ENCODE measurements around the gene C14orf180. TPM values are rescaled to one million over a fixed set of nuclear protein-coding genes. Genes with fewer than 3 reads are reported as not detected.

C14orf180 gene
- total RNA-seq, 1 donor, result not detected

- H3K4me3 ChIP-seq (ENCODE audit: low read depth, low read length), result no peak overlapping the region
- TF ChIP-seq CTCF (IDR thresholded peaks at IDR 0.05; ENCODE audit: insufficient read depth, low read length), result no peak
- DNase-seq (ENCODE audit: low read depth), result no peak
Measured at GRCh38 chr14:104563191-104563741, 16.3 kb upstream of the C14orf180 start.

GRCh38 chr14:104563742-104564615 is 15.6 kb upstream of the C14orf180 start:
- TF ChIP-seq CTCF (IDR thresholded peaks at IDR 0.05; ENCODE audit: insufficient read depth, low read length), result peak; percentile 67
- peak; percentile 17 for DNase-seq (ENCODE audit: low read depth)
- H3K4me3 ChIP-seq (ENCODE audit: low read depth, low read length), result no peak overlapping the region

GRCh38 chr14:104564744-104565679 is 14.6 kb upstream of the C14orf180 start:
- no peak for DNase-seq (ENCODE audit: low read depth)
- no peak for TF ChIP-seq CTCF (IDR thresholded peaks at IDR 0.05; ENCODE audit: insufficient read depth, low read length)
- no peak overlapping the region for H3K4me3 ChIP-seq (ENCODE audit: low read depth, low read length)

GRCh38 chr14:104567141-104567956 is 12.2 kb upstream of the C14orf180 start:
- H3K4me3 ChIP-seq (ENCODE audit: low read depth, low read length), result no peak overlapping the region
- no peak for DNase-seq (ENCODE audit: low read depth)
- no peak for TF ChIP-seq CTCF (IDR thresholded peaks at IDR 0.05; ENCODE audit: insufficient read depth, low read length)

GRCh38 chr14:104567957-104568225 is 11.7 kb upstream of the C14orf180 start:
- no peak for TF ChIP-seq CTCF (IDR thresholded peaks at IDR 0.05; ENCODE audit: insufficient read depth, low read length)
- no peak overlapping the region for H3K4me3 ChIP-seq (ENCODE audit: low read depth, low read length)
- no peak for DNase-seq (ENCODE audit: low read depth)

- H3K4me3 ChIP-seq (ENCODE audit: low read depth, low read length), result no peak overlapping the region
- no peak for TF ChIP-seq CTCF (IDR thresholded peaks at IDR 0.05; ENCODE audit: insufficient read depth, low read length)
- DNase-seq (ENCODE audit: low read depth), result no peak
Measured at GRCh38 chr14:104568620-104569019, 10.9 kb upstream of the C14orf180 start.
